A673 (cell line): ENCODE measurements around the gene RND3.

Experiments
- EZH2 ChIP-seq: fragments of 200-600 bp; sonication (generic); IDR thresholded peaks from 2 replicates; pipeline ENCODE4 v1.6.1; 2017; ENCODE audit warnings: borderline replicate concordance, low read depth, mild to moderate bottlenecking, mixed read lengths, antibody characterized with exemption, low read length; ENCODE audit not compliant: poor library complexity, severe bottlenecking
- TF ChIP-seq, protein P1 (sequence below): fragments of 300-800, 200-600 bp; sonication (generic); conservative IDR thresholded peaks from 2 replicates; pipeline ENCODE4 v1.5.1; 2017; ENCODE audit warnings: low read depth, mild to moderate bottlenecking, antibody characterized with exemption, low read length, moderate library complexity, mixed read lengths

DNA sequence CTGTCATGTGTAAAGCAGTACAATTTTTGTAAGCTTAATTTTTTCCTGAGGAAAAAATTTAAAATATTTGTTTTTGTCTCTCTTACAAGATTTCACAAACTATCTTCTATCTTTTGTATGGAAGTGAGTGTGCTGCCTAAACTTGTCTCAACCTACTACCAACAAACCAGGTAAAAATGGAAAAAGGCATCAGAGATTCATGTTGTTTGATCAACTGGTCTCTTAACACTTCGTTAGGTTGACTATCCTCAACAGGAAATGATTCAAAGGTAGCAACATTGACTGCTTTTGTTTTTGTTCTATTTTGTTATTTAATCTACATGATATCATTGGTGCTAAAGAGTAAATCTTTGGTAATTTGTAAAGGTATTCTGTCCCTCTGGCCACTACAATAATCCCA, 47.7 kb upstream of the RND3 start:
- TF ChIP-seq, protein P1, sequence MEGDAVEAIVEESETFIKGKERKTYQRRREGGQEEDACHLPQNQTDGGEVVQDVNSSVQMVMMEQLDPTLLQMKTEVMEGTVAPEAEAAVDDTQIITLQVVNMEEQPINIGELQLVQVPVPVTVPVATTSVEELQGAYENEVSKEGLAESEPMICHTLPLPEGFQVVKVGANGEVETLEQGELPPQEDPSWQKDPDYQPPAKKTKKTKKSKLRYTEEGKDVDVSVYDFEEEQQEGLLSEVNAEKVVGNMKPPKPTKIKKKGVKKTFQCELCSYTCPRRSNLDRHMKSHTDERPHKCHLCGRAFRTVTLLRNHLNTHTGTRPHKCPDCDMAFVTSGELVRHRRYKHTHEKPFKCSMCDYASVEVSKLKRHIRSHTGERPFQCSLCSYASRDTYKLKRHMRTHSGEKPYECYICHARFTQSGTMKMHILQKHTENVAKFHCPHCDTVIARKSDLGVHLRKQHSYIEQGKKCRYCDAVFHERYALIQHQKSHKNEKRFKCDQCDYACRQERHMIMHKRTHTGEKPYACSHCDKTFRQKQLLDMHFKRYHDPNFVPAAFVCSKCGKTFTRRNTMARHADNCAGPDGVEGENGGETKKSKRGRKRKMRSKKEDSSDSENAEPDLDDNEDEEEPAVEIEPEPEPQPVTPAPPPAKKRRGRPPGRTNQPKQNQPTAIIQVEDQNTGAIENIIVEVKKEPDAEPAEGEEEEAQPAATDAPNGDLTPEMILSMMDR, result no peak
- TF ChIP-seq EZH2, result no peak
